HS-27A (cell line): ENCODE results near the gene MAP1A.

Experiments used
- DNase-seq: peaks from one replicate; pipeline ENCODE4 v3.0.0-alpha.2; 2012; ENCODE audit warnings: low read depth, missing footprints

Gene MAP1A

DNA sequence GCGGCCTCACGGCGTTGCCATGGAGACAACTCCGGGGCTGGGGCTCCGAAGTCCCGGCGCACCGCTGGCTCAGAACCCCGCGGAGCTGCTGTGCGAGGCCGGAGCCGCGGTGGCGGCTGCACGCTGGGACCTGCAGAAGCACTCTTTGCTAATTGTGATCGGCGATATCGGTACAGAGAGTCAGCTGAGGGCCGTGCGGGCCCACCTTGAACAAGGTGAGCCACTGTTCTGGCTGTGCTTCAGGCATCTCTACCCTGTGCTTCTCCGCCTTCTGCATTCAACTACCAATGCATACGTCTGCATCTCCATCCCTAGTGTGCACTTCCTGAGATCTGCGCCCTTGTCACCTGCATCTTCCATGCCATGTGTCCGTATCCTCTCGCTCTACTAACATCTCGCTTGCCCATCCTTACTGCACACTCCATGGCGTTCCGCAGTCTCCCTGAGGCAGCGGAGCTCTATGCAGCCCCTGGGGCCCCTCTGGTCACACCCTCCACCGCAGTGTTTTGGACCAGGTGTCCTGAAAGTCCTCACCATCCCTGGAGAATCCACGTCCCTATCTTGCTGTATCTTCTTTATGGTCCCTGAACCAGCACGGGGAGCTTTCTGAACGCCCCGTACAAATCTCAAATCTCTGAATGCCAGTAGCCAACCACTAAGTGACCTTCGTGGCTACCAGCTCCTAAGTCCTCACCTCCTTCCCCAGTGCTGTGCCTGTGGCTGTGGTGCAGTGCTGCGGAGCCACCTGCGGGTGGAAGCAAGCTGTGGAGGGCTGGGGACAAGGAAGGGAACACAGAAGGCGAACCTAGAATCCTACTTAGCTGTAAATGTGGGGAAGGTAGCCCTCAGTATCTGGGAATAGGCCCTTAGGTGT, 6.2 kb upstream of the MAP1A start:
- DNase-seq, result no peak

DNA sequence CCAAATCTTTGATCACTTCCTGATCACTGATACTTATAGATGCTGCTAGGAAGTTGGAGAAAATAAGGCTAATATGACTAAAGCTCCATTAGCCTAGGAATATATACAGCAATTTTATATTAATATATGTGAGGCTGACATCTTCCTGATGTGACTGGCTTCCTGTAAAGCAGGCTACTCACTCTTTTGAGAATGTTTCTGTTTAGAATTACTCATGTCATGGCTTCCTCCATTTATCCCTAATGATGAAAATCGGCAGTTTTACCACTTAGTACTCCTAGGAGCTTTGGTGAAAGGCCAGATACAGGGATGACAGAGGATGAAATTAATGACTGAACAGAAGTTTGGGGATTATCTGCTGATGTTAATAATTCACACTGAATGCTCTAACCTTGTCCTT, 3.9 kb upstream of the MAP1A start:
- DNase-seq, result no peak

DNA sequence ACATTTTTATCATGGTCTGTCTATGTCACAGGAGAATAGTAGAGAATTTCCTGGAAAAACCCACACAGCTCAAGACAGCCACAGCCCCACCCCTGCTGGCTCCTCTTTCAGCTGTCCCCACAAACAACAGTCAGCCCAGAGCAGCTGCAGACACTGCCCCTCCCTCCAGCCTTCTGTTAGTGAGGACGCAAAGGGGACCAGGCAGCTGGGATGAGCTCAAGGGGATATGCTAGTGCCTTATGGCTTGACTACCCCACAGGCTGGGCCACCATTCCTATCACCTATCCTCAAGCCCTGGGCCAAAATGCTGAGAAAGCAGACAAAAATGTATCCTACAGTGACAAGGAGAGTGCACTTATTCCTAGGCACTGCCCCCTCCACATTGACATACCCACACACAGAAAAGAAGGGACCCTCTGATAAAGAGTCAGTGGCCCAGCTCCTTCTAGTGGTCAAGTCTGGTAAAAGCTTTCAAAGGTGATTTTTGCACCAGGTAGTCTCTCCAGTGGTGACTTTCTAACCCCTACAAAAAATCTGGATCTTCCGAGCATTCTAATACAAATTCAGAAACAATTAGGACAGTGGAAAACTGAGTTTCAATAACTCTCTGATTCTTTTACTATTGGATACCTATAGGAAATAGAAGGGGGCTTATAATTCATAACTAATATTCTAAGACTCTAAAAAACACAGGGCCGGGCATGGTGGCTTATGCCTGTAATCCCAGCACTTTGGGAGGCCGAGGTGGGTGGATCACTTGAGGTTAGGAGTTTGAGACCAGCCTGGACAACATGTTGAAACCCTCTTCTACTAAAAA, 3.0 kb upstream of the MAP1A start:
- no peak for DNase-seq

DNA sequence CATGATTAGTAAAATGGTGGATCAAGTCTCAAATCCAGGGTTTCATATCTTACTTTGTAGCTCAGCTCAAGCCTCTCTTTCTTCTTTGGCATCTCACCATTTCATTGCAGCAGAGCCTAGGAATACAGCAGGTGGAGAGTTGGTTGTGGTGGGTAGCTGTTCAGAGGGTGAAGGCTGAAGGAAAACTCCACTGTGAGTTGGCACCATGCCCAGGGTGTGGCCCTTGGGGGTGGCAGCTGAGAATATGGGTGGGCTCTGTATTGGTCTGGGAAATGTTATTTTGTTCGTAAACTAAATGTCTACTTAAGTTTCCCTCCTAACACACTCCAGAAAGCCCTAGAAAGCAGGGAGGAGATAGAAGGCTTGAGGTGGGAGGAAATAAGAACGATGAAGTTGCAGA, 1.7 kb upstream of the MAP1A start:
- no peak for DNase-seq

DNA sequence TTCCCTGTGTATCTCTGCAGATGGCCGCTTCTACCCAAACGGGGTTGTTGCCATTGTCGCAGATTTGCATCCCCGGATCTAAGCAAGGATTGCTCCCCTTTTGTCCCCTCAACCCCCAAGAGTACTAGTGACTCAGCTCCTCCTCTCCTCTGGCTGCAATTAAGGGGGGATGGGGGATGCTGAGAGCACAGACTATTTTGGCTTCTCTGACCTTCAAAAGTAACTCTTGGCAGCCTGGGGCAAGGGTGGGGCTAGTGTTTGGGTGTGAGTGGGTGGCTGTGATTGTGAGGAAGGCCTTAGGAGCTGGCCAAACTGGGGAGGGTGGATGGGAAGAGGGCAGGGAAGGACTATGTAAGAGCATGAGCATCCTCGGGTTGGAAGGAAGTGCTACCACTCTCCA, 1.2 kb upstream of the MAP1A start:
- no peak for DNase-seq

DNA sequence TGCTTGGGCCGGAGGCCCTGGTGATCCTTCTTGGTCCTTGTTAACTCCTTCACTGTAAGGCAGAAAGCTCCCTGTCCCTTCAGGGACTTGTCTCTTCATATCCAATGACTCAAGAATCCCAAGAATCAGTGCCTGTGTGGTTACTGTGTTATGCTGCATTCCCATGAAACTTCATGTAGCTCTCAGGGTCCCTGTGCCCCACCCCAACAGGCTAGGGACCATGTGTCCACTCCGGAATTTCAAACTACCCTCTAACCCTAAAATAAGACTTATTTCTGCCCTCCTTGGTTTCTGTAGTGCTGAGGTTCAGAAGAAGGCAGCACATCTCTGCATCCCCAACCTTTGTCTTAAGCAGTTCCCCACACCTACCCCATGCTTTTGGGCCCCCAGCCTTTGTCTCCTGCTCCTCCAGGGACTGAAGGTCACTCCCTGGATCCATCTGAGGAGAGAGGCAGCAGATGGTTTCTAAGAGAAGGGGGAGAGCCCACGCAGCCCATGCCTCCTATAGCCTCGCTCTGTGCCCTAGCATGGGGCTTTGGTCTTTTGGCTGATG, 531 bp upstream of the MAP1A start:
- DNase-seq, result no peak

DNA sequence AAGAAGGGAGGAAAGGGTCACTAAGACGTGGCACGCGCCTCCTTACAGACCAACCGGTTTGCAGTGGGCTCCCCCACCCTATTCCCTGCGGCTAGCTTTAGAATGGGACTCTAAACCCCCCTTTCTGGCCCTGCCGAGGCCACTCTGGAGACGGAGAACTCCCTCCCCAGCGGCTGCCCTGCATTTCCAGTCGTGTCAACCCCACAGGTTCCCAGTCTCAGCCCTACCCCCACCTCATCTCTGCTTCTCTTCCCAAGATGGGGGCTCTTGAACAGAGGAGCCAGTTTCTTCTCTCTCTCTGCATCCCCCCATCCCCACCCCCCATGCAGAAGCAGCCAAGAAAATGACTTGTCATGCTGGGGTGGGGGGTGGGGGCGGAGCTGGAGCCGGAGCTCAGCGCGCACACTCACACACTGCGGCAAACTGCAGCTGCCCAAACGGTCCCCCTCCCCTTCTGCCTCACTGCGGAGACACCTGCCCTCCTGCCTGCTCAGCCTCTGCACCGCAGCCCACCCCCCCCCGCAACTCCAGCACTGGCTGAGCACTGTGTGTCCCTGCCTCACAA, 871 bp downstream of the MAP1A start:
- no peak for DNase-seq

DNA sequence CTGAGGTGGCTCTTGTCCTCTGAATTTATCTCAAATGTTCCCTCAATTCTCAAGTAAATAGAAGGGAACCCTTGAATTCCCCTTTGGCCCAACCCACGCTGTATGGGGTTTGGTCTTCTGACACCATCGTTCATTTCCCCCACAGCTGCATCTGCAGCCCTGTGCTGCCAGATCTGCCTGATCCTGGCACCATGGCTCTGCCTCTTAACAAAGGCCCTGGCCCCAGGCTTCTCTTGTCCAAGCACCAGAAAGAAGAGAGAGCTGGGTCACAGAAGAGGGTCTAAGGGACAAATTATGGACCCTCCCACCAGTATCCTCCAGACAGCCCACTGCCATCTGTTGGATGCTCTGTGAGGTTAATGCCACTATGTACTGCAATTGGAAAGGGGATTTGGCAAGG, 1.8 kb downstream of the MAP1A start:
- DNase-seq, result no peak

DNA sequence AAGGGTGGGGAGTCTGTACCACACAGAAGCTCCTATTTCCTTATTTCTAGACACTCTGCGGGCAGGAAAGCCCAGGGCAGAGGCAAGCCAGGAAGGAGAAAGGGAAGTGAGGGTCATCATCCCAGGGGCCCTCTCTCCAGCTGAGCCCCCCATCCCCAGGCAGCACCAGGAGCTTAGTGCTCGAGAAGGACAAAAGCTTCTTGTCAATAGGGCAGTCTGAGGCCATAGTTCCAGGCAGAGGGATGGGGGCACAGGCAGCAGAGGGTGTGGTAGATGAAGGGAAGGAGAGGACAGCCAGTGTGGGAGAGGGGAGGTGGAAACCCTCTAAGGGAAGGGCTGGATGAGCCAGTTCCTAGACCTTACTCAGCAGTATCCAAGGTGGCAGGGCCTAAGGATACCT, 2.7 kb downstream of the MAP1A start:
- no peak for DNase-seq

DNA sequence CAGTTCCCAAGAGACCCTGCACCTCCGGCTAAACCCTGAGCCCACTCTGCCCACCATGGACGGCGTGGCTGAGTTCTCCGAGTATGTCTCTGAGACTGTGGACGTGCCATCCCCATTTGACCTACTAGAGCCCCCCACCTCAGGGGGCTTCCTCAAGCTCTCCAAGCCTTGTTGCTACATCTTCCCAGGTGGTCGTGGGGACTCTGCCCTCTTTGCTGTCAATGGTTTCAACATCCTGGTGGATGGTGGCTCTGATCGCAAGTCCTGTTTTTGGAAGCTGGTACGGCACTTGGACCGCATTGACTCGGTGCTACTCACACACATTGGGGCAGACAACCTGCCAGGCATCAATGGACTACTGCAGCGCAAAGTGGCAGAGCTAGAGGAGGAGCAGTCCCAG, 4.0 kb downstream of the MAP1A start:
- no peak for DNase-seq

DNA sequence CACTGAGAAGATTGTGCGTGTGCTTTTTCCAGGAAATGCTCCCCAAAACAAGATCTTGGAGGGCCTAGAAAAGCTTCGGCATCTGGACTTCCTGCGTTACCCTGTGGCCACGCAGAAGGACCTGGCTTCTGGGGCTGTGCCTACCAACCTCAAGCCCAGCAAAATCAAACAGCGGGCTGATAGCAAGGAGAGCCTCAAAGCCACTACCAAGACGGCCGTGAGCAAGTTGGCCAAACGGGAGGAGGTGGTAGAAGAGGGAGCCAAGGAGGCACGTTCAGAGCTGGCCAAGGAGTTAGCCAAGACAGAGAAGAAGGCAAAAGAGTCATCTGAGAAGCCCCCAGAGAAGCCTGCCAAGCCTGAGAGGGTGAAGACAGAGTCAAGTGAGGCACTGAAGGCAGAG, 4.8 kb downstream of the MAP1A start:
- DNase-seq, result no peak

DNA sequence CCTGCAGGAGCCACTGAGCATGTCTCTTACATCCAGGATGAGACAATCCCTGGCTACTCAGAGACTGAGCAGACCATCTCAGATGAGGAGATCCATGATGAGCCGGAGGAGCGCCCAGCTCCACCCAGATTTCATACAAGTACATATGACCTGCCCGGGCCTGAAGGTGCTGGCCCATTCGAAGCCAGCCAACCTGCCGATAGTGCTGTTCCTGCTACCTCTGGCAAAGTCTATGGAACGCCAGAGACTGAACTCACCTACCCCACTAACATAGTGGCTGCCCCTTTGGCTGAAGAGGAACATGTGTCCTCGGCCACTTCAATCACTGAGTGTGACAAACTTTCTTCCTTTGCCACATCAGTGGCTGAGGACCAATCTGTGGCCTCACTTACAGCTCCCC, 6.2 kb downstream of the MAP1A start:
- DNase-seq, result no peak

DNA sequence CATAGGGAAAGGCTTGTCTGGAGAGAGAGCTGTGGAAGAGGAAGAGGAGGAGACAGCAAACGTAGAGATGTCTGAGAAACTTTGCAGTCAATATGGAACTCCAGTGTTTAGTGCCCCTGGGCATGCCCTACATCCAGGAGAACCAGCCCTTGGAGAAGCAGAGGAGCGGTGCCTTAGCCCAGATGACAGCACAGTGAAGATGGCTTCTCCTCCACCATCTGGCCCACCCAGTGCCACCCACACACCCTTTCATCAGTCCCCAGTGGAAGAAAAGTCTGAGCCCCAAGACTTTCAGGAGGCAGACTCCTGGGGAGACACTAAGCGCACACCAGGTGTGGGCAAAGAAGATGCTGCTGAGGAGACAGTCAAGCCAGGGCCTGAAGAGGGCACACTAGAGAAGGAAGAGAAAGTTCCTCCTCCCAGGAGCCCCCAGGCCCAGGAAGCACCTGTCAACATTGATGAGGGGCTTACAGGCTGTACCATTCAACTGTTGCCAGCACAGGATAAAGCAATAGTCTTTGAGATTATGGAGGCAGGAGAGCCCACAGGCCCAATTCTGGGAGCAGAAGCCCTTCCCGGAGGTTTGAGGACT, 6.9 kb downstream of the MAP1A start:
- no peak for DNase-seq

DNA sequence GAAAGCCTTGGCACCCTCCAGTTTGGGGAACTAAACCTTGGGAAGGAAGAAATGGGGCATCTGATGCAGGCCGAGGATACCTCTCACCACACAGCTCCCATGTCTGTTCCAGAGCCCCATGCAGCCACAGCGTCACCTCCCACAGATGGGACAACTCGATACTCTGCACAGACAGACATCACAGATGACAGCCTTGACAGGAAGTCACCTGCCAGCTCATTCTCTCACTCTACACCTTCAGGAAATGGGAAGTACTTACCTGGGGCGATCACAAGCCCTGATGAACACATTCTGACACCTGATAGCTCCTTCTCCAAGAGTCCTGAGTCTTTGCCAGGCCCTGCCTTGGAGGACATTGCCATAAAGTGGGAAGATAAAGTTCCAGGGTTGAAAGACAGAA, 7.7 kb downstream of the MAP1A start:
- DNase-seq, result no peak

DNA sequence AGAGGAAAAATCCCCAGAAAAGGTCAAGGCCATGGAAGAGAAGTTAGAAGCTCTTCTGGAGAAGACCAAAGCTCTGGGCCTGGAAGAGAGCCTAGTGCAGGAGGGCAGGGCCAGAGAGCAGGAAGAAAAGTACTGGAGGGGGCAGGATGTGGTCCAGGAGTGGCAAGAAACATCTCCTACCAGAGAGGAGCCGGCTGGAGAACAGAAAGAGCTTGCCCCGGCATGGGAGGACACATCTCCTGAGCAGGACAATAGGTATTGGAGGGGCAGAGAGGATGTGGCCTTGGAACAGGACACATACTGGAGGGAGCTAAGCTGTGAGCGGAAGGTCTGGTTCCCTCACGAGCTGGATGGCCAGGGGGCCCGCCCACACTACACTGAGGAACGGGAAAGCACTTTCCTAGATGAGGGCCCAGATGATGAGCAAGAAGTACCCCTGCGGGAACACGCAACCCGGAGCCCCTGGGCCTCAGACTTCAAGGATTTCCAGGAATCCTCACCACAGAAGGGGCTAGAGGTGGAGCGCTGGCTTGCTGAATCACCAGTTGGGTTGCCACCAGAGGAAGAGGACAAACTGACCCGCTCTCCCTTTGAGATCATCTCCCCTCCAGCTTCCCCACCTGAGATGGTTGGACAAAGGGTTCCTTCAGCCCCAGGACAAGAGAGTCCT, 9.0 kb downstream of the MAP1A start:
- DNase-seq, result no peak

DNA sequence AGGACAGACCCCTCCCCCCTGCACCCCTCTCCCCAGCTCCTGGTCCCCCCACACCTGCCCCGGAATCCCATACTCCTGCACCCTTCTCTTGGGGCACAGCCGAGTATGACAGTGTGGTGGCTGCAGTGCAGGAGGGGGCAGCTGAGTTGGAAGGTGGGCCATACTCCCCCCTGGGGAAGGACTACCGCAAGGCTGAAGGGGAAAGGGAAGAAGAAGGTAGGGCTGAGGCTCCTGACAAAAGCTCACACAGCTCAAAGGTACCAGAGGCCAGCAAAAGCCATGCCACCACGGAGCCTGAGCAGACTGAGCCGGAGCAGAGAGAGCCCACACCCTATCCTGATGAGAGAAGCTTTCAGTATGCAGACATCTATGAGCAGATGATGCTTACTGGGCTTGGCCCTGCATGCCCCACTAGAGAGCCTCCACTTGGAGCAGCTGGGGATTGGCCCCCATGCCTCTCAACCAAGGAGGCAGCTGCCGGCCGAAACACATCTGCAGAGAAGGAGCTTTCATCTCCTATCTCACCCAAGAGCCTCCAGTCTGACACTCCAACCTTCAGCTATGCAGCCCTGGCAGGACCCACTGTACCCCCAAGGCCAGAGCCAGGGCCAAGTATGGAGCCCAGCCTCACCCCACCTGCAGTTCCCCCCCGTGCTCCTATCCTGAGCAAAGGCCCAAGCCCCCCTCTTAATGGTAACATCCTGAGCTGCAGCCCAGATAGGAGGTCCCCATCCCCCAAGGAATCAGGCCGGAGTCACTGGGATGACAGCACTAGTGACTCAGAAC, 9.8 kb downstream of the MAP1A start:
- no peak for DNase-seq

DNA sequence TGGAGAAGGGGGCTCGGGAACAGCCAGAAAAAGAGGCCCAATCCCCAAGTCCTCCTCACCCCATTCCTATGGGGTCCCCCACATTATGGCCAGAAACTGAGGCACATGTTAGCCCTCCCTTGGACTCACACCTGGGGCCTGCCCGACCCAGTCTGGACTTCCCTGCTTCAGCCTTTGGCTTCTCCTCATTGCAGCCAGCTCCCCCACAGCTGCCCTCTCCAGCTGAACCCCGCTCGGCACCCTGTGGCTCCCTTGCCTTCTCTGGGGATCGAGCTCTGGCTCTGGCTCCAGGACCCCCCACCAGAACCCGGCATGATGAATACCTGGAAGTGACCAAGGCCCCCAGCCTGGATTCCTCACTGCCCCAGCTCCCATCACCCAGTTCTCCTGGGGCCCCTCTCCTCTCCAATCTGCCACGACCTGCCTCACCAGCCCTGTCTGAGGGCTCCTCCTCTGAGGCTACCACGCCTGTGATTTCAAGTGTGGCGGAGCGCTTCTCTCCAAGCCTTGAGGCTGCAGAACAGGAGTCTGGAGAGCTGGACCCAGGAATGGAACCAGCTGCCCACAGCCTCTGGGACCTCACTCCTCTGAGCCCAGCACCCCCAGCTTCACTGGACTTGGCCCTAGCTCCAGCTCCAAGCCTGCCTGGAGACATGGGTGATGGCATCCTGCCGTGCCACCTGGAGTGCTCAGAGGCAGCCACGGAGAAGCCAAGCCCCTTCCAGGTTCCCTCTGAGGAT, 10.6 kb downstream of the MAP1A start:
- DNase-seq, result no peak

DNA sequence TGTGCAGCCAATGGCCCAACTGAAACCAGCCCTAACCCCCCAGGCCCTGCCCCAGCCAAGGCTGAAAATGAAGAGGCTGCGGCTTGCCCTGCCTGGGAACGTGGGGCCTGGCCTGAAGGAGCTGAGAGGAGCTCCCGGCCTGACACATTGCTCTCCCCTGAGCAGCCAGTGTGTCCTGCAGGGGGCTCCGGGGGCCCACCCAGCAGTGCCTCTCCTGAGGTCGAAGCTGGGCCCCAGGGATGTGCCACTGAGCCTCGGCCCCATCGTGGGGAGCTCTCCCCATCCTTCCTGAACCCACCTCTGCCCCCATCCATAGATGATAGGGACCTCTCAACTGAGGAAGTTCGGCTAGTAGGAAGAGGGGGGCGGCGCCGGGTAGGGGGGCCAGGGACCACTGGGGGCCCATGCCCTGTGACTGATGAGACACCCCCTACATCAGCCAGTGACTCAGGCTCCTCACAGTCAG, 11.2 kb downstream of the MAP1A start:
- no peak for DNase-seq

DNA sequence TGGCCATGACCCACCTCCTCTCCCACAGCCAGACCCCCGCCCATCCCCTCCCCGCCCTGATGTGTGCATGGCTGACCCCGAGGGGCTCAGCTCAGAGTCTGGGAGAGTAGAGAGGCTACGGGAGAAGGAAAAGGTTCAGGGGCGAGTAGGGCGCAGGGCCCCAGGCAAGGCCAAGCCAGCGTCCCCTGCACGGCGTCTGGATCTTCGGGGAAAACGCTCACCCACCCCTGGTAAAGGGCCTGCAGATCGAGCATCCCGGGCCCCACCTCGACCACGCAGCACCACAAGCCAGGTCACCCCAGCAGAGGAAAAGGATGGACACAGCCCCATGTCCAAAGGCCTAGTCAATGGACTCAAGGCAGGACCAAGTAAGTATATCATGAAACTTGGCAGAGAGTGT, 11.7 kb downstream of the MAP1A start:
- DNase-seq, result no peak
